Measurements from ENCODE around the gene SETD1A. TPM values are rescaled to one million over a fixed set of nuclear protein-coding genes. Genes with fewer than 3 reads are reported as not detected.

SETD1A gene
- polyA plus RNA-seq, 2 of the 4 experiments (the other 2 are of a cell fraction): 2.0 to 21.2 TPM

GRCh38 chr16:30951193-30951592 is 6.4 kb upstream of the SETD1A start (continued):
- no peak for TF ChIP-seq REST (IDR thresholded peaks at IDR 0.05)

- Histone ChIP-seq H3K27ac (no peak overlapping the region), H3K4me1 (peaks cover 29% of the 10 kb centered on the region), H3K4me3 (no peak overlapping the region), H3K4me2 (no peak overlapping the region), H3K9me3 (no peaks in the 10 kb centered on the region)
- ChIA-PET POLR2A (no interaction called here), CTCF (interaction anchor here (1.5 to 8.2 kb wide), 4 partner anchors 10 to 920 kb away, joined by 4 to 78 read pairs (median 4); partner anchors contain the start of gene ZNF843)
- no peak for DNase-seq (ENCODE audit: low read depth in 1 of 2, low spot score in 1 of 2)
- 49% methylated on average over 3 of the region's 3 CpGs for WGBS (ENCODE audit: missing lambda C conversion rate)
- ATAC-seq: no peak
- no peak for FAIRE-seq
- no peak for TF ChIP-seq SMC3 (IDR thresholded peaks at IDR 0.05)
- no peak for TF ChIP-seq E2F6 (IDR thresholded peaks at IDR 0.05; ENCODE audit: borderline replicate concordance, low read depth)
- no peak for TF ChIP-seq MAX (IDR thresholded peaks at IDR 0.05)
- no peak for TF ChIP-seq PHF8 (IDR thresholded peaks at IDR 0.05; ENCODE audit: borderline replicate concordance, low read depth)
Measured at GRCh38 chr16:30951750-30952149, 5.8 kb upstream of the SETD1A start.

GRCh38 chr16:30953111-30953510 is 4.4 kb upstream of the SETD1A start:
- WGBS (ENCODE audit: missing lambda C conversion rate): 75% methylated on average over 9 of the region's 9 CpGs
- DNase-seq (ENCODE audit: low read depth in 1 of 2, low spot score in 1 of 2) (no peak), ATAC-seq (no peak), FAIRE-seq (no peak)
- peaks cover 27% of the 10 kb centered on the region for H3K4me1 ChIP-seq
- ChIA-PET CTCF (interaction anchor here (0.6 to 8.2 kb wide), 34 partner anchors 10 to 919 kb away, joined by 3 to 78 read pairs (median 4); partner anchors contain the start of genes HSD3B7 and ZNF843), POLR2A (interaction anchor here (0.6 to 2.0 kb wide), 5 partner anchors 44 to 519 kb away, joined by 3 to 6 read pairs (median 3); partner anchors contain the start of genes TGFB1I1, ZNF646 and ZNF668)
- no peaks in the 10 kb centered on the region for H3K9me3 ChIP-seq
- no peak overlapping the region for H3K4me3 ChIP-seq
- no peak for TF ChIP-seq HMGXB4 (CRISPR knock-in tag; IDR thresholded peaks at IDR 0.05; ENCODE audit: borderline replicate concordance)
- peak overlapping the region in 1 of 2 experiments; percentile 56; a peak in 2 of 6 replicates for H3K27ac ChIP-seq
- peak overlapping the region; percentile 41 for H3K4me2 ChIP-seq

- ChIA-PET POLR2A (interaction anchor here (0.6 to 2.0 kb wide), 7 partner anchors 10 to 518 kb away, joined by 3 to 6 read pairs (median 3); partner anchors contain the start of genes FUS, TGFB1I1, ZNF646 and ZNF668), CTCF (interaction anchor here (0.6 to 8.2 kb wide), 48 partner anchors 9 to 918 kb away, joined by 3 to 78 read pairs (median 4); partner anchors contain the start of genes HSD3B7, ZNF646, ZNF668 and ZNF843)
- Histone ChIP-seq H3K4me2 (peak overlapping the region; percentile 41), H3K27ac (peak overlapping the region in 1 of 2 experiments; percentile 56; a peak in 2 of 6 replicates), H3K4me1 (peaks cover 28% of the 10 kb centered on the region), H3K9me3 (no peaks in the 10 kb centered on the region), H3K4me3 (no peak overlapping the region)
- peak; percentile 77 for TF ChIP-seq CTCF (IDR thresholded peaks at IDR 0.05)
- TF ChIP-seq ZSCAN20 (CRISPR knock-in tag; IDR thresholded peaks at IDR 0.05): no peak
- no peak for TF ChIP-seq NR3C1 (IDR thresholded peaks at IDR 0.05)
- peak; percentile 68 to 77 for TF ChIP-seq RAD21 (conservative IDR thresholded peaks at IDR 0.05 in 1 of 2, IDR thresholded peaks at IDR 0.05 in 1 of 2)
- TF ChIP-seq HMGXB4 (CRISPR knock-in tag; IDR thresholded peaks at IDR 0.05; ENCODE audit: borderline replicate concordance): no peak
- no peak for TF ChIP-seq GATA3 (IDR thresholded peaks at IDR 0.05; ENCODE audit: borderline replicate concordance)
- no peak for TF ChIP-seq EHF (CRISPR knock-in tag; IDR thresholded peaks at IDR 0.05)
- TF ChIP-seq MAFK (IDR thresholded peaks at IDR 0.05; ENCODE audit: partially characterized antibody): no peak
- TF ChIP-seq SMC3 (IDR thresholded peaks at IDR 0.05): peak; percentile 64
- ATAC-seq: peak; percentile 41 to 70; a peak in 4 of 6 replicates
- DNase-seq (ENCODE audit: low read depth in 1 of 2, low spot score in 1 of 2): peak; percentile 49 to 86
- WGBS (ENCODE audit: missing lambda C conversion rate): 26% methylated on average over 12 of the region's 15 CpGs
- no peak for FAIRE-seq
Measured at GRCh38 chr16:30953511-30954124, 3.9 kb upstream of the SETD1A start.

Measured in A549 (cell line).